ENCODE measurements around the gene CST6. TPM values are rescaled to one million over a fixed set of nuclear protein-coding genes. Genes with fewer than 3 reads are reported as not detected.

CST6 gene
- not detected for total RNA-seq
- long read RNA-seq = 0 reads

- ATAC-seq = no peak
Observed at GRCh38 chr11:66011785-66012303, at the start of gene CST6. CST6 (plus strand) TSS chr11:66012008; CDS start chr11:66012045, 37 bp downstream.

GRCh38 chr11:65962141-65962564, 49.7 kb upstream of the CST6 start:
- no peak for DNase-seq
- no peak for ATAC-seq
- intact Hi-C loops (cut with micrococcal nuclease) = no loop called here

More at GRCh38 chr11:66011785-66012303, at the start of gene CST6:
- DNase-seq = no peak
- intact Hi-C loops (cut with micrococcal nuclease) = no loop called here

GRCh38 chr11:65964906-65965305, 46.9 kb upstream of the CST6 start:
- DNase-seq = no peak
- intact Hi-C loops (cut with micrococcal nuclease) = no loop called here
- no peak for ATAC-seq

GRCh38 chr11:65965986-65966762, 45.6 kb upstream of the CST6 start:
- ATAC-seq = no peak
- intact Hi-C loops (cut with micrococcal nuclease) = no loop called here
- DNase-seq = no peak

GRCh38 chr11:65967329-65967934, 44.4 kb upstream of the CST6 start:
- DNase-seq (no peak), ATAC-seq (no peak)
- intact Hi-C loops (cut with micrococcal nuclease) = no loop called here

- intact Hi-C loops (cut with micrococcal nuclease) = no loop called here
- DNase-seq = no peak
- no peak for ATAC-seq
Observed at GRCh38 chr11:65968600-65969482, 43.0 kb upstream of the CST6 start.

- DNase-seq (no peak), ATAC-seq (no peak)
- intact Hi-C loops (cut with micrococcal nuclease) = no loop called here
Observed at GRCh38 chr11:65972116-65972515, 39.7 kb upstream of the CST6 start.

GRCh38 chr11:65973439-65974110, 38.2 kb upstream of the CST6 start:
- intact Hi-C loops (cut with micrococcal nuclease) = no loop called here
- no peak for ATAC-seq
- no peak for DNase-seq

GRCh38 chr11:65975771-65976170, 36.0 kb upstream of the CST6 start:
- ATAC-seq (no peak), DNase-seq (no peak)
- intact Hi-C loops (cut with micrococcal nuclease) = no loop called here

- DNase-seq = no peak
- no peak for ATAC-seq
- intact Hi-C loops (cut with micrococcal nuclease) = no loop called here
Observed at GRCh38 chr11:65976216-65977176, 35.3 kb upstream of the CST6 start.

- DNase-seq = no peak
- intact Hi-C loops (cut with micrococcal nuclease) = no loop called here
- no peak for ATAC-seq
Observed at GRCh38 chr11:65977621-65978390, 34.0 kb upstream of the CST6 start.

GRCh38 chr11:65978391-65979238, 33.2 kb upstream of the CST6 start:
- no peak for ATAC-seq
- intact Hi-C loops (cut with micrococcal nuclease) = no loop called here

GRCh38 chr11:65979261-65979759, 32.5 kb upstream of the CST6 start:
- ATAC-seq (no peak), DNase-seq (no peak)
- intact Hi-C loops (cut with micrococcal nuclease) = no loop called here

More at GRCh38 chr11:65978391-65979238, 33.2 kb upstream of the CST6 start:
- no peak for DNase-seq

GRCh38 chr11:65981101-65981740, 30.6 kb upstream of the CST6 start:
- DNase-seq (no peak), ATAC-seq (no peak)
- intact Hi-C loops (cut with micrococcal nuclease) = loop anchor here (10.0 kb wide), 1 partner anchor 96 kb away; the partner anchor contains the start of gene FIBP

GRCh38 chr11:65981972-65982823, 29.6 kb upstream of the CST6 start:
- intact Hi-C loops (cut with micrococcal nuclease) = loop anchor here (10.0 kb wide), 1 partner anchor 97 kb away; the partner anchor contains the start of gene FIBP
- no peak for ATAC-seq

More at GRCh38 chr11:65981972-65982823, 29.6 kb upstream of the CST6 start:
- DNase-seq = no peak

All from left ventricle myocardium superior (tissue), 1 donor.